GM12892 (cell line): ENCODE results near the gene IGFBP5.

Experiments used
- DNase-seq: peaks from one replicate; pipeline ENCODE4 v3.0.0; 2011; ENCODE audit not compliant: insufficient read length
- FAIRE-seq: peaks from 2 replicates; lab custom pipeline; 2011; peaks lifted over from hg19 to GRCh38; lab: Jason Lieb, UNC
- POLR2A ChIP-seq: IDR thresholded peaks from 2 replicates; pipeline ENCODE4 v1.6.1; 2011; ENCODE audit warnings: low read depth, low read length, control low read depth
- POLR2AphosphoS5 ChIP-seq: IDR thresholded peaks from 2 replicates; pipeline ENCODE4 v1.6.1; 2011; ENCODE audit warnings: low read depth, low read length, control low read depth
- TAF1 ChIP-seq: IDR thresholded peaks from 2 replicates; pipeline ENCODE4 v1.6.1; 2011; ENCODE audit warnings: low read depth, mild to moderate bottlenecking, control low read depth, low read length, borderline replicate concordance

The IGFBP5 gene

GRCh38 chr2:216683846-216684245, 11.5 kb downstream of the IGFBP5 start:
- no peak for FAIRE-seq
- no peak for TF ChIP-seq POLR2A
- TF ChIP-seq TAF1 = no peak
- TF ChIP-seq POLR2AphosphoS5 = no peak
- no peak for DNase-seq

GRCh38 chr2:216681683-216682082, 13.7 kb downstream of the IGFBP5 start:
- DNase-seq = no peak
- TF ChIP-seq POLR2A (no peak), TAF1 (no peak), POLR2AphosphoS5 (no peak)
- no peak for FAIRE-seq

- no peak for TF ChIP-seq POLR2AphosphoS5
- no peak for TF ChIP-seq POLR2A
- TF ChIP-seq TAF1 = no peak
- no peak for FAIRE-seq
- no peak for DNase-seq
Measured at GRCh38 chr2:216680951-216681629, 14.3 kb downstream of the IGFBP5 start.

- TF ChIP-seq POLR2A = no peak
- no peak for TF ChIP-seq POLR2AphosphoS5
- no peak for TF ChIP-seq TAF1
- FAIRE-seq (no peak), DNase-seq (no peak)
Measured at GRCh38 chr2:216679658-216680024, 15.7 kb downstream of the IGFBP5 start.

GRCh38 chr2:216678813-216679657, 16.3 kb downstream of the IGFBP5 start:
- FAIRE-seq (no peak), DNase-seq (no peak)
- TF ChIP-seq POLR2A = no peak
- no peak for TF ChIP-seq TAF1
- no peak for TF ChIP-seq POLR2AphosphoS5

GRCh38 chr2:216678098-216678465, 17.3 kb downstream of the IGFBP5 start:
- FAIRE-seq (no peak), DNase-seq (no peak)
- TF ChIP-seq POLR2AphosphoS5 (no peak), POLR2A (no peak), TAF1 (no peak)

GRCh38 chr2:216677439-216678097, 17.8 kb downstream of the IGFBP5 start:
- FAIRE-seq = no peak
- no peak for DNase-seq
- TF ChIP-seq POLR2A (no peak), TAF1 (no peak), POLR2AphosphoS5 (no peak)

- FAIRE-seq (no peak), DNase-seq (no peak)
- TF ChIP-seq TAF1 (no peak), POLR2A (no peak), POLR2AphosphoS5 (no peak)
Measured at GRCh38 chr2:216676630-216677029, 18.7 kb downstream of the IGFBP5 start.

- FAIRE-seq (no peak), DNase-seq (no peak)
- TF ChIP-seq POLR2AphosphoS5 (no peak), POLR2A (no peak), TAF1 (no peak)
Measured at GRCh38 chr2:216674376-216674775, 21.0 kb downstream of the IGFBP5 start.

GRCh38 chr2:216673609-216674008, 21.7 kb downstream of the IGFBP5 start:
- TF ChIP-seq POLR2A = no peak
- TF ChIP-seq POLR2AphosphoS5 = no peak
- no peak for TF ChIP-seq TAF1
- FAIRE-seq = no peak

GRCh38 chr2:216673021-216673420, 22.3 kb downstream of the IGFBP5 start:
- FAIRE-seq = no peak

More at GRCh38 chr2:216673609-216674008, 21.7 kb downstream of the IGFBP5 start:
- no peak for DNase-seq

GRCh38 chr2:216672466-216672865, 22.9 kb downstream of the IGFBP5 start:
- no peak for FAIRE-seq
- no peak for DNase-seq
- TF ChIP-seq TAF1 = no peak
- TF ChIP-seq POLR2AphosphoS5 = no peak
- no peak for TF ChIP-seq POLR2A

More at GRCh38 chr2:216673021-216673420, 22.3 kb downstream of the IGFBP5 start:
- DNase-seq = no peak
- TF ChIP-seq POLR2A (no peak), POLR2AphosphoS5 (no peak), TAF1 (no peak)
